Loucy (cell line): Measurements from ENCODE around the gene ESR1.

Experiments used
- H2AFZ ChIP-seq: fragments of 200-600 bp; sonication (generic); 2 replicates; pipeline ENCODE4 v1.6.0; 2016; ENCODE audit warnings: antibody characterized with exemption, mild to moderate bottlenecking, low read length, moderate library complexity
- H3F3A ChIP-seq: fragments of 200-600 bp; 2 replicates; pipeline ENCODE4 v1.6.0; 2016; ENCODE audit warnings: antibody characterized with exemption, low read depth, mild to moderate bottlenecking
- H3K27me3 ChIP-seq: fragments of 200-600 bp; sonication (generic); 2 replicates; pipeline ENCODE4 v1.6.1; 2014; ENCODE audit warnings: low read length, mild to moderate bottlenecking; ENCODE audit not compliant: insufficient read depth, poor library complexity, severe bottlenecking
- H3K36me3 ChIP-seq: fragments of 200-600 bp; sonication (generic); 2 replicates; pipeline ENCODE4 v1.6.1; 2016; ENCODE audit warnings: low read length; ENCODE audit not compliant: insufficient read depth
- H3K4me1 ChIP-seq: fragments of 200-600 bp; sonication (generic); 2 replicates; pipeline ENCODE4 v1.5.1; 2014; ENCODE audit warnings: low read length, mild to moderate bottlenecking; ENCODE audit not compliant: insufficient read depth, poor library complexity, severe bottlenecking
- H3K4me2 ChIP-seq: fragments of 200-600 bp; sonication (generic); 2 replicates; pipeline ENCODE4 v1.6.0; 2014; ENCODE audit warnings: antibody characterized with exemption, low read length, low read depth, mild to moderate bottlenecking; ENCODE audit not compliant: poor library complexity, severe bottlenecking
- H3K4me3 ChIP-seq: fragments of 200-600 bp; sonication (generic); 2 replicates; pipeline ENCODE4 v1.5.1; 2014; ENCODE audit warnings: low read length, mild to moderate bottlenecking, mixed read lengths; ENCODE audit not compliant: poor library complexity, severe bottlenecking
- H3K79me2 ChIP-seq: fragments of 200-600 bp; sonication (generic); 2 replicates; pipeline ENCODE4 v1.6.1; 2014; ENCODE audit warnings: low read length; ENCODE audit not compliant: insufficient read depth
- H3K9ac ChIP-seq: fragments of 200-600 bp; sonication (generic); 2 replicates; pipeline ENCODE4 v1.6.0; 2014; ENCODE audit warnings: mild to moderate bottlenecking, low read depth, low read length, moderate library complexity; ENCODE audit not compliant: poor library complexity, severe bottlenecking
- H3K9me2 ChIP-seq: fragments of 200-600 bp; sonication (generic); replicated peaks from 2 replicates; pipeline ENCODE4 v1.6.1; 2016; ENCODE audit warnings: low read depth, low read length, mixed read lengths
- H3K9me3 ChIP-seq: fragments of 200-600 bp; sonication (generic); 2 replicates; pipeline ENCODE4 v1.6.1; 2014; ENCODE audit warnings: mild to moderate bottlenecking, antibody characterized with exemption, low read length, low read depth; ENCODE audit not compliant: insufficient read depth
- H4K20me1 ChIP-seq: fragments of 200-600 bp; sonication (generic); 2 replicates; pipeline ENCODE4 v1.6.0; 2014; ENCODE audit warnings: antibody characterized with exemption, low read length, mild to moderate bottlenecking; ENCODE audit not compliant: insufficient read depth, poor library complexity, severe bottlenecking
- CTCF ChIP-seq: fragments of 200-600 bp; sonication (generic); conservative IDR thresholded peaks from 2 replicates; pipeline ENCODE4 v1.5.1; 2014; ENCODE audit warnings: mild to moderate bottlenecking, antibody characterized with exemption, low read length
- EZH2phosphoT487 ChIP-seq: fragments of 200-600 bp; IDR thresholded peaks from 2 replicates; pipeline ENCODE4 v1.6.1; 2018; ENCODE audit warnings: antibody characterized with exemption, mild to moderate bottlenecking, moderate library complexity, borderline replicate concordance

ESR1 gene

GRCh38 chr6:152012227-152012626 is 204.7 kb downstream of the ESR1 start:
- TF ChIP-seq EZH2phosphoT487: no peak
- TF ChIP-seq CTCF: no peak
- H3K9ac ChIP-seq: no peak overlapping the region
- H2AFZ ChIP-seq: no peak overlapping the region
- H3K4me1 ChIP-seq: no peaks in the 10 kb centered on the region
- H4K20me1 ChIP-seq: no peaks in the 10 kb centered on the region
- H3K79me2 ChIP-seq: no peaks in the 10 kb centered on the region
- no peaks in the 10 kb centered on the region for H3K36me3 ChIP-seq
- H3K4me2 ChIP-seq: no peak overlapping the region
- H3K9me3 ChIP-seq: no peaks in the 10 kb centered on the region
- H3K4me3 ChIP-seq: no peak overlapping the region
- H3F3A ChIP-seq: no peaks in the 10 kb centered on the region
- H3K9me2 ChIP-seq: no peaks in the 10 kb centered on the region
- H3K27me3 ChIP-seq: no peaks in the 10 kb centered on the region

GRCh38 chr6:152018876-152019275 is 211.4 kb downstream of the ESR1 start:
- Histone ChIP-seq H3K79me2 (no peaks in the 10 kb centered on the region), H3K4me2 (no peak overlapping the region), H3K9ac (no peak overlapping the region), H3K9me3 (no peaks in the 10 kb centered on the region), H3K4me1 (no peaks in the 10 kb centered on the region), H3K4me3 (no peak overlapping the region), H2AFZ (no peak overlapping the region), H3F3A (no peaks in the 10 kb centered on the region), H3K27me3 (no peaks in the 10 kb centered on the region), H3K9me2 (no peaks in the 10 kb centered on the region), H4K20me1 (no peaks in the 10 kb centered on the region), H3K36me3 (no peaks in the 10 kb centered on the region)
- no peak for TF ChIP-seq EZH2phosphoT487
- TF ChIP-seq CTCF: no peak

GRCh38 chr6:152022303-152022702 is 214.8 kb downstream of the ESR1 start:
- no peak for TF ChIP-seq CTCF
- no peak for TF ChIP-seq EZH2phosphoT487
- Histone ChIP-seq H3K4me1 (no peaks in the 10 kb centered on the region), H3K4me3 (no peak overlapping the region), H3K79me2 (no peaks in the 10 kb centered on the region), H3K9ac (no peak overlapping the region), H3F3A (no peaks in the 10 kb centered on the region), H3K9me3 (no peaks in the 10 kb centered on the region), H3K36me3 (no peaks in the 10 kb centered on the region), H3K9me2 (no peaks in the 10 kb centered on the region), H3K4me2 (no peak overlapping the region), H4K20me1 (no peaks in the 10 kb centered on the region), H3K27me3 (no peaks in the 10 kb centered on the region), H2AFZ (no peak overlapping the region)
